Pancreas (tissue), 10 donors: ENCODE data around the gene DOC2A. TPM values are rescaled to one million over a fixed set of nuclear protein-coding genes. Genes with fewer than 3 reads are reported as not detected.

Experiments used
- ATAC-seq, 4 donors: fragments of 200-7000 bp; cut with Tn5 transposase; one replicate each; pipeline versions ENCODE4 v1.8.0 to v1.9.1; 2020; ENCODE audit warnings: mild to moderate bottlenecking in 4 of 4, moderate library complexity in 4 of 4
- DNase-seq, 6 donors: peaks; one replicate each; pipeline ENCODE4 v3.0.0-alpha.2; 2020
- FAIRE-seq: peaks from 2 replicates; lab custom pipeline; 2012; peaks lifted over from hg19 to GRCh38; lab: Jason Lieb, UNC
- H3K27ac ChIP-seq, 4 donors: fragments of 200-600 bp; sonication (generic); 1 replicate in 3 of 4; 2 replicates in 1 of 4; pipeline versions ENCODE4 v1.5.0 to v1.8.0; 2020
- H3K27me3 ChIP-seq, 4 donors: fragments of 200-600 bp; one replicate each; pipeline ENCODE4 v1.8.0; 2021
- H3K36me3 ChIP-seq, 3 donors: fragments of 200-600 bp; sonication (generic) in 1 of 3; one replicate each; pipeline versions ENCODE4 v1.5.0 to v1.8.0; 2020 to 2021
- H3K4me1 ChIP-seq, 3 donors: fragments of 200-600 bp; one replicate each; pipeline ENCODE4 v1.8.0; 2021
- H3K4me3 ChIP-seq, 4 donors: fragments of 200-600 bp; sonication (generic) in 2 of 4; one replicate each; pipeline versions ENCODE4 v1.5.0 to v1.8.0; 2020 to 2021
- H3K9me3 ChIP-seq, 4 donors: fragments of 200-600 bp; one replicate each; pipeline ENCODE4 v1.8.0; 2021
- CTCF ChIP-seq, 4 donors: fragments of 200-600 bp; sonication (generic) in 3 of 4; IDR thresholded peaks; one replicate each; pipeline versions ENCODE4 v1.5.0 to v1.8.0; 2021; ENCODE audit warnings: antibody characterized with exemption in 4 of 4
- WGBS, 2 donors: extraction: QIAGEN DNeasy Blood & Tissue Kit; methylation state at CpG; one replicate each; pipeline ENCODE4 v1.1.7; 2013; 5-methylcytosine and 5-hydroxymethylcytosine counted together
- intact Hi-C, 3 donors: fragments of 100-400 bp; cut with DNase I; formaldehyde crosslinking; loops; one replicate each; pipeline versions ENCODE4 v1.11.1 to v1.14.2; 2022
- polyA plus RNA-seq, 2 donors: library from polyadenylated mRNA; stranded (reverse); fragments of 200-250 nt; gene quantifications; one replicate each; pipeline ENCODE4 v1.2.3, GENCODE V29; 2013
- total RNA-seq, 6 donors: library from RNA; stranded (reverse); fragmentation: NEBNext Ultra II Directional in 4 of 6; extraction: Animal tissue kit (Norgen Biotek cat#: 25700) in 4 of 6; gene quantifications; one replicate each; pipeline versions ENCODE4 v1.2.1 to v1.2.4, GENCODE V29; 2021 to 2023
- donor health status: healthy with polysubstance abuse.
- donor health status: DM: no; HTN: no; CAD: no; lungs with moderate emphysema.
- donor health status: DM: no; HTN: no; CAD: no.
- donor health status: control.
- donor health status: control.
- donor health status: Bipolar disorder and iron deficiency.
- donor health status: DM: yes; HTN: yes; CAD: no.
- donor health status: DM: no; HTN: no; CAD: no.
- donor health status: DM: no; HTN: no; CAD: no.
- donor health status: DM: yes; HTN: yes; CAD: no.

Gene DOC2A
- total and polyA plus RNA-seq, 8 donors, result 0.19 to 4.4 (median 0.47) TPM

GRCh38 chr16:29987371-29988085 is 23.3 kb downstream of the DOC2A start:
- peaks cover 0 to 49% (median 25%) of the 10 kb centered on the region in 3 donors for H3K36me3 ChIP-seq
- no peak for ATAC-seq
- H3K27ac ChIP-seq, result no peak overlapping the region
- no peak overlapping the region for H3K4me3 ChIP-seq
- intact Hi-C loops, result no loop called here
- H3K9me3 ChIP-seq, result no peaks in the 10 kb centered on the region
- peak in 1 of 6 donors; percentile 32 for DNase-seq
- 92 to 95% methylated on average over 29 to 35 of the region's 35 CpGs for WGBS, 2 donors
- no peaks in the 10 kb centered on the region for H3K4me1 ChIP-seq
- FAIRE-seq, result no peak
- H3K27me3 ChIP-seq, result no peaks in the 10 kb centered on the region
- TF ChIP-seq CTCF (IDR thresholded peaks at IDR 0.05), result no peak

- intact Hi-C loops, result no loop called here
- 93 to 100% methylated on average over 2 to 5 of the region's 5 CpGs for WGBS, 2 donors
- peaks cover 0 to 55% (median 31%) of the 10 kb centered on the region in 3 donors for H3K36me3 ChIP-seq
- H3K9me3 ChIP-seq, result no peaks in the 10 kb centered on the region
- H3K27ac ChIP-seq, result no peak overlapping the region
- no peak overlapping the region for H3K4me3 ChIP-seq
- H3K4me1 ChIP-seq, result no peaks in the 10 kb centered on the region
- ATAC-seq (no peak), FAIRE-seq (no peak), DNase-seq (no peak)
- no peaks in the 10 kb centered on the region for H3K27me3 ChIP-seq
- TF ChIP-seq CTCF (IDR thresholded peaks at IDR 0.05), result no peak
Measured at GRCh38 chr16:29986931-29987330, 23.9 kb downstream of the DOC2A start.

- no peaks in the 10 kb centered on the region for H3K9me3 ChIP-seq
- H3K27me3 ChIP-seq, result no peaks in the 10 kb centered on the region
- H3K4me3 ChIP-seq, result no peak overlapping the region
- H3K27ac ChIP-seq, result no peak overlapping the region
- intact Hi-C loops, result no loop called here
- FAIRE-seq (no peak), ATAC-seq (no peak), DNase-seq (no peak)
- H3K36me3 ChIP-seq, result peaks cover 0 to 62% (median 35%) of the 10 kb centered on the region in 3 donors
- WGBS, 2 donors, result 92 to 93% methylated on average over 20 of the region's 20 CpGs
- H3K4me1 ChIP-seq, result no peaks in the 10 kb centered on the region
- TF ChIP-seq CTCF (IDR thresholded peaks at IDR 0.05), result no peak
Measured at GRCh38 chr16:29986231-29986630, 24.6 kb downstream of the DOC2A start.

GRCh38 chr16:29985271-29985811 is 25.5 kb downstream of the DOC2A start:
- no peak for ATAC-seq
- H3K9me3 ChIP-seq, result no peaks in the 10 kb centered on the region
- H3K27me3 ChIP-seq, result no peaks in the 10 kb centered on the region
- peak in 1 of 6 donors; percentile 63 for DNase-seq
- TF ChIP-seq CTCF (IDR thresholded peaks at IDR 0.05), result no peak
- intact Hi-C loops, result no loop called here
- no peak overlapping the region for H3K4me3 ChIP-seq
- no peak for FAIRE-seq
- no peak overlapping the region for H3K27ac ChIP-seq
- 96% methylated on average over 28 of the region's 28 CpGs for WGBS, 2 donors
- H3K36me3 ChIP-seq, result peaks cover 0 to 70% (median 35%) of the 10 kb centered on the region in 3 donors
- no peaks in the 10 kb centered on the region for H3K4me1 ChIP-seq

- H3K36me3 ChIP-seq, result peaks cover 0 to 76% (median 35%) of the 10 kb centered on the region in 3 donors
- no peaks in the 10 kb centered on the region for H3K27me3 ChIP-seq
- FAIRE-seq, result no peak
- H3K4me3 ChIP-seq, result no peak overlapping the region
- H3K27ac ChIP-seq, result no peak overlapping the region
- WGBS, 2 donors, result 86% methylated on average over 5 of the region's 5 CpGs
- ATAC-seq, result no peak
- intact Hi-C loops, result no loop called here
- H3K4me1 ChIP-seq, result no peaks in the 10 kb centered on the region
- no peak for TF ChIP-seq CTCF (IDR thresholded peaks at IDR 0.05)
- no peak for DNase-seq
- no peaks in the 10 kb centered on the region for H3K9me3 ChIP-seq
Measured at GRCh38 chr16:29984764-29985147, 26.1 kb downstream of the DOC2A start.
